Right renal cortex interstitium (tissue), 3 donors: ENCODE results near the gene PLPP7. TPM values are rescaled to one million over a fixed set of nuclear protein-coding genes. Genes with fewer than 3 reads are reported as not detected.
"Not testable (repeated sequence)": the region's sequence is repeated elsewhere in the genome, so short reads cannot be mapped to it uniquely, and the experiment has no call there.

Source experiments
- DNase-seq, 3 donors: peaks; one replicate each; pipeline ENCODE4 v3.0.0-alpha.2; 2013; ENCODE audit warnings: low read depth in 3 of 3, low spot score in 2 of 3
- polyA plus RNA-seq, 3 donors: library from polyadenylated mRNA; unstranded; fragments of 120-200 nt; gene quantifications; one replicate each; pipeline ENCODE4 v1.2.1, GENCODE V29; 2013; ENCODE audit not compliant: insufficient read length in 3 of 3

PLPP7 gene
- 1 to 10 TPM; 1.9 to 2.5 (median 2.0) TPM for polyA plus RNA-seq

GRCh38 chr9:131289301-131290035 lies at the start of gene PLPP7:
PLPP7 (plus strand) TSS chr9:131289723; CDS start chr9:131289998, 275 bp downstream.
- no peak for DNase-seq

- DNase-seq: no peak
These were observed 49.2 kb upstream of the PLPP7 start for GRCh38 chr9:131240047-131240921.

- not testable (repeated sequence) for DNase-seq
These were observed 45.2 kb upstream of the PLPP7 start for GRCh38 chr9:131244331-131244730.

- DNase-seq: no peak
These were observed 42.9 kb upstream of the PLPP7 start for GRCh38 chr9:131246618-131247017.

GRCh38 chr9:131252120-131252519 lies 37.4 kb upstream of the PLPP7 start:
- DNase-seq: no peak

- no peak for DNase-seq
These were observed 35.5 kb upstream of the PLPP7 start for GRCh38 chr9:131253891-131254491.

- no peak for DNase-seq
These were observed 34.9 kb upstream of the PLPP7 start for GRCh38 chr9:131254626-131255025.

GRCh38 chr9:131255676-131256197 lies 33.8 kb upstream of the PLPP7 start:
- no peak for DNase-seq

GRCh38 chr9:131257266-131258025 lies 32.1 kb upstream of the PLPP7 start:
- DNase-seq: no peak

GRCh38 chr9:131258186-131258585 lies 31.3 kb upstream of the PLPP7 start:
- no peak for DNase-seq

GRCh38 chr9:131258698-131259431 lies 30.7 kb upstream of the PLPP7 start:
- DNase-seq: no peak

GRCh38 chr9:131259432-131259898 lies 30.1 kb upstream of the PLPP7 start:
- DNase-seq: no peak

- no peak for DNase-seq
These were observed 29.5 kb upstream of the PLPP7 start for GRCh38 chr9:131259916-131260597.

GRCh38 chr9:131260751-131261452 lies 28.6 kb upstream of the PLPP7 start:
- no peak for DNase-seq

- DNase-seq: no peak
These were observed 27.0 kb upstream of the PLPP7 start for GRCh38 chr9:131262327-131263032.

- DNase-seq: not testable (repeated sequence)
These were observed 26.5 kb upstream of the PLPP7 start for GRCh38 chr9:131263033-131263343.

GRCh38 chr9:131263701-131264100 lies 25.8 kb upstream of the PLPP7 start:
- DNase-seq: no peak

GRCh38 chr9:131264231-131264630 lies 25.3 kb upstream of the PLPP7 start:
- no peak for DNase-seq
